NCI-H2029 treated with DMSO at 0.1 percent for 48 hours (cell line): ENCODE results near the gene COMTD1.

Source experiments
- DNase-seq: peaks from one replicate; lab custom pipeline; 2025; lab: John Stamatoyannopoulos, UW

Gene COMTD1

GRCh38 chr10:75245354-75246250 lies 9.8 kb upstream of the COMTD1 start:
- DNase-seq = no peak

GRCh38 chr10:75244487-75245353 lies 9.0 kb upstream of the COMTD1 start:
- no peak for DNase-seq

- DNase-seq = no peak
Measured at GRCh38 chr10:75243426-75243825, 7.7 kb upstream of the COMTD1 start.

- no peak for DNase-seq
Measured at GRCh38 chr10:75240329-75241076, 4.7 kb upstream of the COMTD1 start.

- DNase-seq = no peak
Measured at GRCh38 chr10:75239096-75239790, 3.5 kb upstream of the COMTD1 start.

- DNase-seq = no peak
Measured at GRCh38 chr10:75238182-75239095, 2.7 kb upstream of the COMTD1 start.

GRCh38 chr10:75236178-75236825 lies 545 bp upstream of the COMTD1 start:
- DNase-seq = no peak

- DNase-seq = no peak
Measured at GRCh38 chr10:75234683-75235374, 928 bp downstream of the COMTD1 start.

GRCh38 chr10:75234017-75234682 lies 1.6 kb downstream of the COMTD1 start:
- DNase-seq = peak; percentile 29

- DNase-seq = no peak
Measured at GRCh38 chr10:75233444-75234016, 2.2 kb downstream of the COMTD1 start.

GRCh38 chr10:75231672-75232581 lies 3.8 kb downstream of the COMTD1 start:
- no peak for DNase-seq

- peak; percentile 22 for DNase-seq
Measured at GRCh38 chr10:75230600-75231038, 5.1 kb downstream of the COMTD1 start.

GRCh38 chr10:75229971-75230370 lies 5.8 kb downstream of the COMTD1 start:
- no peak for DNase-seq

GRCh38 chr10:75228834-75229233 lies 6.9 kb downstream of the COMTD1 start:
- no peak for DNase-seq

- DNase-seq = no peak
Measured at GRCh38 chr10:75228278-75228677, 7.5 kb downstream of the COMTD1 start.

GRCh38 chr10:75226656-75227055 lies 9.1 kb downstream of the COMTD1 start:
- DNase-seq = no peak

- DNase-seq = no peak
Measured at GRCh38 chr10:75226095-75226494, 9.7 kb downstream of the COMTD1 start.
